T47D (cell line): ENCODE measurements around the gene NUMA1.

ENCODE experiments used
- DNase-seq, 2 experiments: peaks; one replicate each; pipeline versions ENCODE4 v3.0.0 to v3.0.0-alpha.2; 2011 to 2012; ENCODE audit warnings: low read depth in 1 of 2, low spot score in 1 of 2
- JUND ChIP-seq: IDR thresholded peaks from 2 replicates; pipeline ENCODE4 v1.6.1; 2012; ENCODE audit warnings: low read depth
- in situ Hi-C: cut with HindIII; loops from 2 replicates; pipeline ENCODE4 v1.10.0; 2016; ENCODE audit warnings: low sequenced_read_pairs, low pct_unique_long_range_greater_than_20kb

The NUMA1 gene

GRCh38 chr11:72070491-72070890 lies 9.9 kb downstream of the NUMA1 start:
- no peak for TF ChIP-seq JUND

DNA sequence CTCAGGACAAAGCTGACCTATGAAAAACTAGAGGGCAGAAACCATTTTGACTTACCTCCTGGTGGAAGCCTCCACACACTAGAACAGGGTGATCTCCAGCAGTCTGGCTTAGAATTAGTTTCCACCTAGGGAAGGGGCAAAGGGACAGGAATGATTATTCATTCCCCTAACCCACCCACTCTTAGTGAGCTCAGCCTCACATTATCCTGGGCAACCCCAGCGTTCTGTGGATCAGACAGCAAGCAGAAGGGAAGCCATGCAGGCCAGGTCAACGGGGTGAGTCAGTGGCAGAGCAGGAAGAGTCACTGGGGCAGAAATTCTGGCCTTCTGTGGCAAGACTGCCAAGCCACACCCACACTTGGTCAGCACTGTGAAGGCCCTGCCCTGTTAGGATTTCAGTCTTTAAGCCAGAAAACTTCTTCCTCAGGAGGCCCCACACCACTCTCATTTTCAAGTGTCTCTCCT lies 10.5 kb downstream of the NUMA1 start:
- TF ChIP-seq JUND = no peak
- peak in 1 of 2 experiments; percentile 82 for DNase-seq
- in situ Hi-C loops = no loop called here

More at GRCh38 chr11:72070491-72070890, 9.9 kb downstream of the NUMA1 start:
- no peak for DNase-seq
- in situ Hi-C loops = no loop called here

DNA sequence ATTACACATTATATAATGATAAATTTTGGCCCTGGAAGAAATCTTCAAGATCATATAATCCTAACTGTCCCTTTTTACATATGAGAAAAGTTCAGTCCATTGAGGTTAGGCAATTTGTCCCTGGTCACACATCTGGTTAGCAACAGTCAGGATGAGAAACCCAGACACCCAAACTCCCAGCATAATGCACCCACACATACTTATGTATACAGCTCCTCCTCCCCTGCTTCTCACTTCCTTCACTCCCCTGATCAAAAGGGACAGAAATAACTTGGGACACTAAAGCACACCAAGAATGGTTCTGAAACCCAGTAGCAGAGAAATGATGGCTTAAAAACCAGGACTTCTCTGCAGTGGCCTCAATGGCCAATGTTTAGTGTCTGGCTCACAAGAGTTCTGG lies 11.1 kb downstream of the NUMA1 start:
- no peak for DNase-seq
- no peak for TF ChIP-seq JUND
- in situ Hi-C loops = no loop called here

DNA sequence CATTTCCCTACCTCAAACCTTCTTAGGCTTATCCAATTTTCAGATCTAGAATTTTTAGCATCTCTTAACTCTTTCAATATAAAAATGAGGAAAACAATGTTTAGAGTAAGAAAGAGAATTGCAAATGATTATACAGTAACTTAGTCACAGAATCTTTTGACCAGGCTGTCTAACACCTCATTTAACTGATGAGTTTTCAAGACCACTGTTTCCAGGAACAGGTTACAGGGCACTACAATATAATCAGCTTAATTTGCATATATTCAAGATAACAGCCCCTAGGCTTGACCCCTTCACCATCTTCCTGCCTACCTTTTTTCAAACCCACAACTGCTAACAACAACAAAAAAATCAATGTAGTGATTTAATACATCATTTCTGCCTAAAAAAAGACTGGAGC lies 12.7 kb downstream of the NUMA1 start:
- in situ Hi-C loops = no loop called here
- no peak for DNase-seq
- TF ChIP-seq JUND = no peak

DNA sequence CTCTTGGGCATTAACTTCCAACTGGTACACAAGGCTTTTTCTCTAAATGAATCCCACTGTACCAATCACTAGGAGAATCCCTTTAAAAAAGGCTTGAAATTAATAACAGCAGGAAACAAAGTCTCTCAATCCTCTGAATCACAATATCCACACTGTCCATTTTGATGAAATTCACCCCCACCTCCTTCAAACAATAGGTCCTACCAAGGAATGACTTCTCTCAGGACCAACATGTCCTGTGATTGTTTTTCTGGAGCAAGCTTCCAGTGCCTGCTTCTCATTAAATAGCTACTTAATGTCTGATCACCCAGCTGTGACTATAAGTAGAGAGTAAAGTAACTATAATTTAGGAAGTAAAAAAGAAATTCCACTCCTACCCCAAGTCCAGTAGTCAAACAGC lies 13.1 kb downstream of the NUMA1 start:
- TF ChIP-seq JUND = no peak
- in situ Hi-C loops = no loop called here

DNA sequence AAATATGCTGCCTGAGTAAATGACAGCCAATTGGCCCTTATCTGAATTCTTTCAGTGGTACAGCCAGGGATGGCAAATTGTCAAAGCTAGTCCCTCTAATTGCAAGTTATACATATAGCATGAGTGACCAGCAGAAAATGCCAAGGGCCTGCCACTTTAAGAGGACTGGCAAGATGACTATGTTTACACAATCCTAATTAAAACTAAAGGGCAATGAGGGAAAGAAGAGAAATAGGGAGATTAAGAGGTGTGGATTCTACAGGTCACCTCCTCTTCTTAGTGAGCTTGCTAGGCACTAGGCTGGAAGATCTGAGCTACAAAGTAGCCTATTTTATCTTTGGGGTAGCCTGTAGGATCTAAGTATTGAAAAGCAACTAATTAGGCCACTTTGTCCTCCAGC lies 13.5 kb downstream of the NUMA1 start:
- TF ChIP-seq JUND = no peak

More for the DNA sequence above, 13.1 kb downstream of the NUMA1 start:
- no peak for DNase-seq

GRCh38 chr11:72061739-72062396 lies 18.5 kb downstream of the NUMA1 start:
- no peak for DNase-seq
- no peak for TF ChIP-seq JUND
- in situ Hi-C loops = no loop called here

More for the DNA sequence above, 13.5 kb downstream of the NUMA1 start:
- in situ Hi-C loops = no loop called here
- no peak for DNase-seq

GRCh38 chr11:72058416-72059034 lies 21.8 kb downstream of the NUMA1 start:
- in situ Hi-C loops = no loop called here
- TF ChIP-seq JUND = no peak
- no peak for DNase-seq

- peak; percentile 61; the same call in 1 of the 2 replicates for TF ChIP-seq JUND
- peak in 1 of 2 experiments; percentile 90 for DNase-seq
- in situ Hi-C loops = no loop called here
Measured at GRCh38 chr11:72048766-72049460, 31.4 kb downstream of the NUMA1 start.

- TF ChIP-seq JUND = no peak
- in situ Hi-C loops = no loop called here
- no peak for DNase-seq
Measured at GRCh38 chr11:72045849-72046248, 34.5 kb downstream of the NUMA1 start.

DNA sequence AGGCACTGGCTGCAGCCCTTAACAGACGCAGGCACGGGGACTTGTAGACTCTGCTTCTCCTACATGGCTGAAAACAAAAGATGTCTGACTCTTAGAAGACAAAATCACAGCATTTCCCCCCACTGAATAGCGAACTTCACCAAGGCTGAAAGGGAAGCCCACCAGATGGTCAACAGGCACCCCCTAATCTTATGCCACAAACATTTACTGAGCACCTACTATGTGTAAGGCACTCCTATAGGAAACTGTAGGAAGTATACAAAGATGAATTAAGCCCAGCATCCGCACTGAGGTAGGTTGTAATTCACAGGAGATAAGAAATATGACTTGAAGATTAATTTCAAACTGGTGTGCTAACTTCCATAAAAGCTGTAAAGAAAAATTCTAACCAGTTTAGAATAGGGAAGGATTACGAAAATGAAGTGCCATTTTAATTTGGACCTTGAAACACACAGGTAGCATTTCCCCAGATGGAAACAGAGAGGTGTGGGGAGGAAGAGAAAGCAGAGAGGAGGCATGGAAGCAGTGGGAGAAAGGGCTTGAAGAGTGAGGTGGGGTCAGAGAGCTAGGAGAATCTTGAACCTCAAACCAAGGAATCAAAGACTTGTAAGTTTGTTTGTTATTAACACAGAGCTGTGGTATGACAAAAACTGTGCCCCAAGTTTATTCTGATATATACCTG lies 38.1 kb downstream of the NUMA1 start:
- in situ Hi-C loops = no loop called here
- no peak for DNase-seq
- TF ChIP-seq JUND = no peak

DNA sequence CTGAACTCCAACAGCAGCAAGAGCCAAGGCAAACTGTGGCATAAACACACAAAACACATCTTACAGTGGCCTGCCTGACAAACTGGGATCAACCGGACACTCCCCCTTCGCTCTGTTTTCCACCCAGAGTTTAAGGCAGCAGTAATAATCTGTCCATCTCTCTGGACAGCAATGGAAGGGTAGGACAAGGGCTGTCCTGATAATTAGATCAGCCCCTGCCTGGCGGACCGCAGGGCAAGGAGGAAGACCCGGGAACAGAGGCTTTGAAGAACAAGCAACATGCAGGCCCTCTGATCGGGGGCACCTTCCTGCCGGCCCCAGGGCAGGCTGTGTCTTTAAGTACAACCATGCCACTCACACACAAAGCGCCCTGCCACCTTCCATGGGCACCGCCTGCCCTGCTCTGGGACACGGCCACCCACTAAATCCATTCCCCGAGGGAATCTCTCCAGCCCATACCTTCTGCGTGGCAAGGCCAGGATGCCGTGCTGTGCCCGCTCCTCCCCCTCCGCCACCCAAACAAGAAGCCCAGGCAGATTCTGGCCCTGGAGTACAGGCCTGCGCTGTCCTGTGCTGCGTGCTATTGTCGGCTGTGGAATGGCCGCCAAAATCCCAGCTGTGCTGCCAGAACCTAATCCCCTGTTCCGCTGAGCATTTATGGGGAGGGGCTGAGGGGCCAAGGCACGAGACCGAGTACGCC lies 38.8 kb downstream of the NUMA1 start:
- in situ Hi-C loops = no loop called here
- peak; percentile 56 to 95 for DNase-seq
- TF ChIP-seq JUND = no peak
